ENCODE results near the gene COPB2. TPM values are rescaled to one million over a fixed set of nuclear protein-coding genes. Genes with fewer than 3 reads are reported as not detected.
"Not testable (repeated sequence)": the region's sequence is repeated elsewhere in the genome, so short reads cannot be mapped to it uniquely, and the experiment has no call there.

The COPB2 gene
- total RNA-seq, 1 experiment from 2014 or later, result 119 TPM

- H3K27ac ChIP-seq (ENCODE audit: low read depth, low read length), result no peak overlapping the region
- H3K9me3 ChIP-seq (ENCODE audit: control insufficient read depth in 1 of 2, insufficient read depth in 1 of 2, low read depth in 1 of 2, low read length in 2 of 2), result no peaks in the 10 kb centered on the region
- H3K4me2 ChIP-seq (ENCODE audit: low read length), result peak overlapping the region; percentile 52; the same call in 1 of the 2 replicates
- no peaks in the 10 kb centered on the region for H3K79me2 ChIP-seq (ENCODE audit: insufficient read depth, low read length)
- ATAC-seq, result no peak
- no peaks in the 10 kb centered on the region for H3K9me2 ChIP-seq (ENCODE audit: insufficient read depth)
- H4K20me1 ChIP-seq (ENCODE audit: insufficient read depth), result no peaks in the 10 kb centered on the region
- H3K36me3 ChIP-seq (ENCODE audit: control insufficient read depth in 1 of 2, insufficient read depth in 2 of 2, low read length in 2 of 2), result no peaks in the 10 kb centered on the region
- intact Hi-C loops (cut with micrococcal nuclease), result no loop called here
- H3K27me3 ChIP-seq (ENCODE audit: insufficient read depth, low read length), result no peaks in the 10 kb centered on the region
- H3K9ac ChIP-seq (ENCODE audit: low read length), result no peak overlapping the region
- ChIA-PET CTCF (interaction anchor here (1.1 to 1.8 kb wide), 2 partner anchors 9 to 15 kb away, joined by 3 to 5 read pairs; no protein-coding TSS in a partner anchor), RAD21 (ENCODE audit: low non-redundant PET in 1 of 2, low total read pairs in 2 of 2, uncharacterized antibody in 2 of 2, unreplicated experiment in 2 of 2) (no interaction called here), POLR2A (no interaction called here)
- H3K4me3 ChIP-seq (replicated peaks in 1 of 2; ENCODE audit: low read depth in 1 of 2, low read length in 2 of 2), result no peak overlapping the region
- no peak overlapping the region for H2AFZ ChIP-seq (ENCODE audit: low read depth, low read length, poor library complexity, severe bottlenecking)
- no peak for DNase-seq (ENCODE audit: low read depth, low spot score)
- no TSS peak for BruUV-seq (replicated peaks)
- H3K4me1 ChIP-seq (ENCODE audit: control insufficient read depth in 1 of 2, insufficient read depth in 2 of 2, low read length in 2 of 2), result peaks cover 12 to 33% of the 10 kb centered on the region in 2 experiments
- no peak for TF ChIP-seq ELF1 (IDR thresholded peaks at IDR 0.05; ENCODE audit: borderline replicate concordance, low read depth)
- TF ChIP-seq SRF (IDR thresholded peaks at IDR 0.05; ENCODE audit: low read depth), result no peak
- TF ChIP-seq, protein P1, sequence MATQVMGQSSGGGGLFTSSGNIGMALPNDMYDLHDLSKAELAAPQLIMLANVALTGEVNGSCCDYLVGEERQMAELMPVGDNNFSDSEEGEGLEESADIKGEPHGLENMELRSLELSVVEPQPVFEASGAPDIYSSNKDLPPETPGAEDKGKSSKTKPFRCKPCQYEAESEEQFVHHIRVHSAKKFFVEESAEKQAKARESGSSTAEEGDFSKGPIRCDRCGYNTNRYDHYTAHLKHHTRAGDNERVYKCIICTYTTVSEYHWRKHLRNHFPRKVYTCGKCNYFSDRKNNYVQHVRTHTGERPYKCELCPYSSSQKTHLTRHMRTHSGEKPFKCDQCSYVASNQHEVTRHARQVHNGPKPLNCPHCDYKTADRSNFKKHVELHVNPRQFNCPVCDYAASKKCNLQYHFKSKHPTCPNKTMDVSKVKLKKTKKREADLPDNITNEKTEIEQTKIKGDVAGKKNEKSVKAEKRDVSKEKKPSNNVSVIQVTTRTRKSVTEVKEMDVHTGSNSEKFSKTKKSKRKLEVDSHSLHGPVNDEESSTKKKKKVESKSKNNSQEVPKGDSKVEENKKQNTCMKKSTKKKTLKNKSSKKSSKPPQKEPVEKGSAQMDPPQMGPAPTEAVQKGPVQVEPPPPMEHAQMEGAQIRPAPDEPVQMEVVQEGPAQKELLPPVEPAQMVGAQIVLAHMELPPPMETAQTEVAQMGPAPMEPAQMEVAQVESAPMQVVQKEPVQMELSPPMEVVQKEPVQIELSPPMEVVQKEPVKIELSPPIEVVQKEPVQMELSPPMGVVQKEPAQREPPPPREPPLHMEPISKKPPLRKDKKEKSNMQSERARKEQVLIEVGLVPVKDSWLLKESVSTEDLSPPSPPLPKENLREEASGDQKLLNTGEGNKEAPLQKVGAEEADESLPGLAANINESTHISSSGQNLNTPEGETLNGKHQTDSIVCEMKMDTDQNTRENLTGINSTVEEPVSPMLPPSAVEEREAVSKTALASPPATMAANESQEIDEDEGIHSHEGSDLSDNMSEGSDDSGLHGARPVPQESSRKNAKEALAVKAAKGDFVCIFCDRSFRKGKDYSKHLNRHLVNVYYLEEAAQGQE (IDR thresholded peaks at IDR 0.05; ENCODE audit: low read depth), result no peak
- TF ChIP-seq EGR1 (IDR thresholded peaks at IDR 0.05; ENCODE audit: low read depth), result no peak
Observed at GRCh38 chr3:139338405-139338804, 51.0 kb downstream of the COPB2 start.

DNA sequence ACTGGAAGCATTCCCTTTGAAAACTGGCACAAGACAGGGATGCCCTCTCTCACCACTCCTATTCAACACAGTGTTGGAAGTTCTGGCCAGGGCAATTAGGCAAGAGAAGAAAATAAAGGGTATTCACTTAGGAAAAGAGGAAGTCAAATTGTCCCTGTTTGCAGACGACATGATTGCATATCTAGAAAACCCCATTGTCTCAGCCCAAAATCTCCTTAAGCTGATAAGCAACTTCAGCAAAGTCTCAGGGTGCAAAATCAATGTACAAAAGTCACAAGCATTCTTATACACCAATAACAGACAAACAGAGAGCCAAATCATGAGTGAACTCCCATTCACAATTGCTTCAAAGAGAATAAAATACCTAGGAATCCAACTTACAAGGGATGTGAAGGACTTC is 54.8 kb downstream of the COPB2 start:
- H3K27ac ChIP-seq (ENCODE audit: low read depth, low read length); H3K9me2 ChIP-seq (ENCODE audit: insufficient read depth); H3K36me3 ChIP-seq (ENCODE audit: control insufficient read depth in 1 of 2, insufficient read depth in 2 of 2, low read length in 2 of 2); intact Hi-C loops (cut with micrococcal nuclease); H3K27me3 ChIP-seq (ENCODE audit: insufficient read depth, low read length); H4K20me1 ChIP-seq (ENCODE audit: insufficient read depth); H3K9me3 ChIP-seq (ENCODE audit: control insufficient read depth in 1 of 2, insufficient read depth in 1 of 2, low read depth in 1 of 2, low read length in 2 of 2); RAD21 ChIA-PET (ENCODE audit: low non-redundant PET in 1 of 2, low total read pairs in 2 of 2, uncharacterized antibody in 2 of 2, unreplicated experiment in 2 of 2); BruUV-seq (replicated peaks); H3K4me3 ChIP-seq (replicated peaks in 1 of 2; ENCODE audit: low read depth in 1 of 2, low read length in 2 of 2); H3K9ac ChIP-seq (ENCODE audit: low read length); H3K79me2 ChIP-seq (ENCODE audit: insufficient read depth, low read length); DNase-seq (ENCODE audit: low read depth, low spot score); POLR2A ChIA-PET; H3K4me2 ChIP-seq (ENCODE audit: low read length); H2AFZ ChIP-seq (ENCODE audit: low read depth, low read length, poor library complexity, severe bottlenecking); CTCF ChIA-PET; ATAC-seq: not testable (repeated sequence)
- peaks cover 13 to 19% of the 10 kb centered on the region in 2 experiments for H3K4me1 ChIP-seq (ENCODE audit: control insufficient read depth in 1 of 2, insufficient read depth in 2 of 2, low read length in 2 of 2)
